PC-3 (cell line): ENCODE data around the gene ABCA3.

ENCODE experiments used
- EZH2 ChIP-seq: fragments of 300-600 bp; sonication (generic); IDR thresholded peaks from one replicate; pipeline ENCODE4 v1.6.1; 2017; ENCODE audit warnings: antibody characterized with exemption, mild to moderate bottlenecking, low read length; ENCODE audit not compliant: unreplicated experiment
- TF ChIP-seq, protein P1 (sequence below): fragments of 300-600 bp; sonication (generic); conservative IDR thresholded peaks from 2 replicates; pipeline ENCODE4 v1.5.1; 2017; ENCODE audit warnings: antibody characterized with exemption, low read depth, mild to moderate bottlenecking, low read length

DNA sequence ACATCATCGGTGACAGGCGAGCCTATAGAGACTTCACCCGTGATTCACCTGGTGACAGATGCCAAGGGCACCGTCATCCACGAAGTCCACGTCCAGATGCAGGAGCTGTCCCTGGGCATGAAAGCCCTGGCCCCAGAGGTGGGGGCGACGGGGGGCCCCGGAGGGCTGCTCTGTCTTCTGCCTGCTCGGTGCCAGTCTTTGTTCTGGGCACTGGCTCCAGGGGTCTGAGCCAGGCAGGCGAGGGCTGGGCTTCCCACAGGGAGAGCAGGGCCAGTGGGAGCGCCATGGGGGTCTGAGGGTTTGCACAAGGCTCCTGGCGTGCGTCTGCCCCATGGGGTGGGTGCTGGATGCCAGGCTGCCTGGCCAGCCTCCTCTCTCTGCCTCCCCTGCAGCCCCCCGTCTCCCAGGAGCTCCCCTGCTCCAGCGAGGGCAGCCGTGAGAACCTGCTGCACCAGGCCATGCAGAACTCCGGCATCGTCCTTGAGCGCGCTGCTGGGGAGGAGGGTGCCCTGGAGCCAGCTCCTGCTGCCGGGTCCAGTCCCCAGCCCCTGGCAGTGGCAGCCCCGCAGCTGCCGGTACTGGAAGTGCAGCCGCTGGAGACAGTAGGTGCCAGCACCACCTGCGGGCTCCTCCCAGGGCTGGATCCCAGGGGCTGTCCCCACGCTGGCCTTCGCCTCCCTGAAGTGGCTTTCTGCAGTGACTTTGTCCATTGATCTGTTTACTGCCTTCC lies 107.3 kb downstream of the ABCA3 start:
- no peak for TF ChIP-seq EZH2
- TF ChIP-seq, protein P1, sequence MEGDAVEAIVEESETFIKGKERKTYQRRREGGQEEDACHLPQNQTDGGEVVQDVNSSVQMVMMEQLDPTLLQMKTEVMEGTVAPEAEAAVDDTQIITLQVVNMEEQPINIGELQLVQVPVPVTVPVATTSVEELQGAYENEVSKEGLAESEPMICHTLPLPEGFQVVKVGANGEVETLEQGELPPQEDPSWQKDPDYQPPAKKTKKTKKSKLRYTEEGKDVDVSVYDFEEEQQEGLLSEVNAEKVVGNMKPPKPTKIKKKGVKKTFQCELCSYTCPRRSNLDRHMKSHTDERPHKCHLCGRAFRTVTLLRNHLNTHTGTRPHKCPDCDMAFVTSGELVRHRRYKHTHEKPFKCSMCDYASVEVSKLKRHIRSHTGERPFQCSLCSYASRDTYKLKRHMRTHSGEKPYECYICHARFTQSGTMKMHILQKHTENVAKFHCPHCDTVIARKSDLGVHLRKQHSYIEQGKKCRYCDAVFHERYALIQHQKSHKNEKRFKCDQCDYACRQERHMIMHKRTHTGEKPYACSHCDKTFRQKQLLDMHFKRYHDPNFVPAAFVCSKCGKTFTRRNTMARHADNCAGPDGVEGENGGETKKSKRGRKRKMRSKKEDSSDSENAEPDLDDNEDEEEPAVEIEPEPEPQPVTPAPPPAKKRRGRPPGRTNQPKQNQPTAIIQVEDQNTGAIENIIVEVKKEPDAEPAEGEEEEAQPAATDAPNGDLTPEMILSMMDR: no peak
